ENCODE measurements around the gene UBE2G2.

UBE2G2 gene

DNA sequence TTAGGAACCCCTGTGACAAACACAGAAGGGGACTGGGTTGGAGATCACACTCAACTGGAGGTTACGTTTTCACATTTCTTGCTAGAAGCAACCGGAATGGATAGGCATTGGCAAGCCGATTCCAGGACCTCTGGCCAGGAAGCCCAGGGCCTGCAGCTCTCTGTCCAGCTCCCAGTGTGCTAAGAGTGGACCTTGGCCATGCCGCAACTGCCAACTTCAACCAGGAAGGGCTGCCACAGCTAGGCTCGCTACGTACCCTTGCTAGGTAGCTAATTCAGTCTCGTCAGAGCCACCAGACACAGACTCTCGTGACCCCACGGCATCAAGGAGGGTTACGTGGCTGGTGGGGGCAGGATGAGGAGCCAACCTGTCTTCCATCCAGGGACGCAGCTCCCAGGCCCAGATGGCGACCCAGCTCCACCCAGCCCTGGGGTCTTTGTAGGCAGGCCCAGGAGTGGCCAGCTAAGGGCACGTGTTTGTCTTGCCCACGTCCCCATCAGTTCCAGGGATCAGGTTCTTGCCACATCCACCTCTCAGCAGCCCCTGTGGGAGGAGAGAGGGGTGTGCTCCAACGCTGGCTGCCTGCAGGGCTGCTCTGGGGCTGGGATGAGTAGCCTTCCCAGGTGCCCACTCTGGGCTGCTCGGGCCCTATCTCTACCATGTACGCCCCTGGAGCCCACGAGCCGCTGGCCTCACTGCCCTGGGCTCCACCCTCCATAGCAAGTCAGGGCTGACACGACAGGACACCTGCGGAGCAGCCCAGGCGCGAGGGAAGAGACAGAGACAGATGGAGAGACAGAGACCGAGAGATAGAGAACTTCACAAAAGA, 39.2 kb downstream of the UBE2G2 start:
- FAIRE-seq, result no peak

DNA sequence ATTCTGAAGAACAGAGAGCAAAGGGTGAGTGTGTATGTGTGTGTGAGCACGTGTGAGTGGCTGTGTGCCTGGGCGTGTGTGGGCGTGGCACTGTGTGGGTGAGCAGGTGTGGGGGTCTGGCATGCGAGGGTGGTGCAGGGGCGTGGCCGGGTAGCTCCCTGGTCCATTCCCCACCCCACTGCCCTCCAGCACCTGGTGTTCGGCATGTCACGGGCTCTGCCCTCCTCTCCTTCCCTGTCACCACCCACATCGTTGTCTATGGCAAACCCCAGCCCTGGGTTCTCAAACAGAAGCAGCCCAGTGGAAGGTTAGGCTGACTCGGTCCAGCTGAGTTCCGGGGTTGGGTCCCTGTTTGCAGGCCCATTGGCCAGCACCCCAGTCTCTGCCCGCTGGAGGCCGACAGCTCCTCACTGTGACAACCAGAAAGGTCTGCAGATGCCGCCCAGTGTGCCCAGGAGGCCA, 39.8 kb downstream of the UBE2G2 start:
- FAIRE-seq, result no peak

- FAIRE-seq, result no peak
Observed at GRCh38 chr21:44761011-44761729, 40.5 kb downstream of the UBE2G2 start.

GRCh38 chr21:44760376-44760775, 41.2 kb downstream of the UBE2G2 start:
- no peak for FAIRE-seq

GRCh38 chr21:44759628-44760285, 41.9 kb downstream of the UBE2G2 start:
- FAIRE-seq, result no peak

DNA sequence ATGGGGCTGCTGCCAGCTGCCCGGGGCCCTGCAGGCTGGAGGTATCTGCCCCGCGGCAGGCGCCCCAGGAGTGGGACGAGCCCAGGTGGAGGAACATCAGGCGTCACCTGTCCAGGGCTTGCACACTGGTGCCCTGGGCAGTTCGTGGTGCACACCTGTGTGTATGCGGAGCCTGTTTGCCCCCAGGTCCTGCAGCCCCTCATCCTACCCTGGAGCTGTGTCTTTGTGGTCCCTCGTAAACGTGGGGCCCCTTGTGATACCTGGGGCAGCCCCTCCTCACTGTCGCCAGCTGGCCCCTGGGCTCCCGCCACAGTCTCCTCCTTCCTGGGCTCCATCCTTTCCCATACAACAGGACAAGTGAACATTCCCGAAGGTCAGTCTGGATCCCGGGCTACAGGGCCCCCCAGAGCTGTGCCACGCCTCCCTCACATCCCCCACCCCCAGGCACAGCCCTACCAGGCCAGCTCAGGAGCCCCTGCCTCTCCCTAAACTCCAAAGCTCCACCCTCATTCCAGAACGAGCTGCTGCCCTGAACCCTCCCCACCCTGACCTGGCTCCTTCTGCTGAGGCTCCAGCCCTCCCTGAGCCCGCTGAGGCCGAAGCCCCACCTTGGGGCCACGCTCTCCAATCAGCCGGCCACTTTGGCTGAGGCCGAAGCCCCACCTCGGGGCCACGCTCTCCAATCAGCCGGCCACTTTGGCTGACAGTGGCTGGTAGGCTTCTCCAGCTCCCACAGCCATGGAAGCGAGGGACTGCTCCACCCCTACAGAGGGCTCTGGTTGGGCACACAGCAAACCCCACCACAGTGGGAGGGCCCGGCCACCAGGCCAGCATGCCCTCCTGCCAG, 42.6 kb downstream of the UBE2G2 start:
- no peak for FAIRE-seq

- FAIRE-seq, result no peak
Observed at GRCh38 chr21:44758141-44758561, 43.5 kb downstream of the UBE2G2 start.

- FAIRE-seq, result no peak
Observed at GRCh38 chr21:44757731-44758130, 43.9 kb downstream of the UBE2G2 start.

- no peak for FAIRE-seq
Observed at GRCh38 chr21:44756423-44757185, 45.0 kb downstream of the UBE2G2 start.

DNA sequence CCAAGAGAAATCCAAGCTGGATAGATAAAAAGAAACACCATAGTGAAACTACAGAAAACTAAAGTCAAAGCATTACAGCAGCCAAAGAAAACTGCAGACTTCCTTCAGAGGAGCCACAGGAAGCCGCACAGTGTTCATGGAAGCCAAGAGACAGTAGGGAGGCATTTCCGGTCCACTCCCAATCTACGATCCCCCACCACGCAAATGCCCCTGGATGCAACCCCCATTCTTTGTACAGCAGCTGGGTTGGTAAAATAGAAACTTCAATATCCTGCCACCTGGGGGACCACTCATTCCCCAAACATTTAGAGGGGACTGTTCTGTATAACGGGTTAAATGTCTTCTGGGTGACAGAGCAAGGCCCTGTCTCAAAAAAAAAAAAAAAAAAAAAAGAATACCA, 46.4 kb downstream of the UBE2G2 start:
- FAIRE-seq, result no peak

DNA sequence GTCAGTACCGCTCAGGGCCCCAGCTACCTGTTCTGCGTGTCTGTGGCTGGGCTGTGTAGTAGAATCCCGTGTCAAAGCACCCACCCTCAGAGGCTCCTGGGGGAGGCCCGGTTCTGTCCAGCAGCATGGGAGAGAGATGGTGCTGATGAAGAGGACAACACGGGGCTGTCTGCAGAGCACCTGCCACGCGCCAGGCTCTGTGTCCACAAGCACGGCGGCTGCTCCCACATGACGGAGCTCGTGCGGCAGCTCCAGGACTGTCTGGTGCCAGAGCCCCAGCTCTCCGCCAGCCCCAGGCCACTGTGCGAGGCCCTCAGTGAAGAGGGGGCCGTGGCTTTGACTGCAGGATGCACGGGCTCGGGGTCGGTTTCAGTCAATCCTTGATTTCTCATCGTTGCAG, 48.3 kb downstream of the UBE2G2 start:
- FAIRE-seq, result no peak

DNA sequence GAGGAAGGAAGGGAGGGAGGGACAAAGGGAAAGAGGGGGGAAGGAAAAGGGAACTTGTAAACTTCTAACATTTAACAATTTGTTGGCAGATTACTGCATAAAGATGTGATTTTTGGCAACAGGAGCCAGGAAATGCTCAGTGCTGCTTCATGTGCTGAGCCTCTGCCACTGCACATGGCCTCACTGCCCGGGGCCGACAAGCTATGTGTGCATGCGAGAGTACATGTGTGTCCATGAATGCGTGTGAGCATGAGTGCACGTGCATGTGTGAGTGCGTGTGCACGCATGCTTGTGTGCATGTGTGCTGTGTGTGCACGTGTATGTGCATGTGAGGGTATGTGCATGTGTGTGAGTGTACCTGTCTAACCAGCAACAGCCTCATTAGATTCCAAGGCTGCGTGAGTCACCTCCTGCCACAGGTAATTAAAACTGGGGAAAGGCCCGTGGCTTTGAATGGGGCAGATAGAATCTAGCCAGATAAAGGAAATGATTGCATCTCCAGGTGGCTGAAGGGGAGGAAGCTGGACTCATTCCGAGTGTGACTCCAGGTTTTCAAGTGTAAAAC, 48.9 kb downstream of the UBE2G2 start:
- no peak for FAIRE-seq

DNA sequence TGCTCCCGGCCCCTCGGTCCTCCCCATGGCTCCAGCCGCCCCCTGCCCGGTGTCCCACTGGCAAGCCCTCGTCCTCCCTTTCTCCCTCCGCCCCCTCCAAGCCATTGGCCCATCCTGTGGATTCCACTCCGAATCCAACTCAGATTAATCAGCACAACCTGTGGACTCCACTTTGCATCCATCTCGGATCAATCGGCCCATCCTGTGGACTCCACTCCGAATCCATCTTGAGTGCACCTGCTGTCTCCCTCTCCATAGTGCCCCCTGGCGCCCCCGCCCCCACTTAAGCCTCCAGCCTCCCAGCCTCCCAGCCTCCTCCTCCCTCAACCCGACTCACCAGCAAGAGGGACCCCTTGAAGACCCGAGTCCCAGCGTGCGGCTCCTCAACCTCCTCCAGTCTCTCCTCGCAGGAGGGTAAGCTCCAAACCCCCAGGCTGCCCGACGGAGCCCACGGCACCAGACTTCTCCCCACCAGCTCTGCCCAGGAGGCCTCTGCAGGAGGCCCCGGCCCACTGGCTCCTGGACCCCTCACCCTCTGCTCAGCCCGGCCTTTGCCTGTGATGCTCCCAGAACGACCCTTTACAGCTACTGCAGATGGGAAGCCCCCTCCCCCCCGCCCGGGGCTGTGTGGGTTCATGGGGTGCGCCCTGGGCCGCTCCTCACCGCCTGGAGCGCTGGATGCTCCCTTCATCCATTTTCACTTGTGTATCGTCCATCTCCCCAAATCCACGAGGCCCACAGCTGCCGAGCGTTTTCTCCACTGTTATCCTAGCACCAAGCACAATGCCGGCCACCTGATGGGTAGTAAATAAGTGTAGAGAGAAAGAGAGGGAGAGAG, 49.6 kb downstream of the UBE2G2 start:
- no peak for FAIRE-seq

DNA sequence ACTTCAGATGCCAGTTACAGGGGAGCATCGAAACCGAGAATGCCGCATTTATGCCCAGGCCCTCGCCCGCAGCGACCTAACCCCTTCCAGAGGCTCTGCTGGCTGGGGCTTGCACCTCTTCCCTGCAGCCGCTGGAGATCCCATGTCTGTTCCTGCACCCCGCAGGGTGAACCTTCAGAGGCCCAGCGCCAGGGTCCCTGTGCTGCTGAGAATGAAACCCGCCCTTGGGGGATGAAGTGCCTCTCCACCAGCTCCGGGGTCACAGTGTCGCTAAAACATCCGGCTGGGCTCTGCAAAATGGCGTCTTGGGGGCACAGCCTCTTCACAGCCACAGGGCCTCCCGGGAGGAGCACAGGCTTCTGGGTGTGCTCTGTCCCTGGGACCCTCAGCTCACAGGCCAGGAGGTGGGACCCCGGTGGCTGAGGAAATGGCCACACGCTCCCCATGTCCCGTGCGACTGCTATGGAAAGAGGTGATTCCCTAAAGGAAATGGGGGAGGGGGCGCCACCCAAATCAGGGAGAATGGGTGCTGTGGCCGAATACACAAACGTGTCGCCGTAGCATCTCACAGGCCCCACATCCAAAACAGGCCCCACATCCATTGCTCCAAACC, 50.3 kb downstream of the UBE2G2 start:
- no peak for FAIRE-seq

DNA sequence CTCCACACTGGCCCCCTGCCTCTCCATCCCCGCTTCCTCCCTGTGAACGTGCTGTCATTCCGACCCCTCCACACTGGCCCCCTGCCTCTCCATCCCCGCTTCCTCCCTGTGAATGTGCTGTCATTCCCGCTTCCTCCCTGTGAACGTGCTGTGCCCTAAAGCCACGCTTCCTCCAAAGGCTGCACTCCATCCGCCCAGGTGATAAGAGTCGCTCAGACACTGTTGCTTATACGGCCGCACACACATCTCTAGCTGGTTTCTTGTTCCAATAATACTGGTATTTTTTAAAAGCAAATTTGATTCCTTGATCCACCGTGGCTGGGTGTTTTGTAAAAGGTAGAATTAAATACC, 51.0 kb downstream of the UBE2G2 start:
- no peak for FAIRE-seq

- FAIRE-seq, result no peak
Observed at GRCh38 chr21:44749759-44750674, 51.6 kb downstream of the UBE2G2 start.

DNA sequence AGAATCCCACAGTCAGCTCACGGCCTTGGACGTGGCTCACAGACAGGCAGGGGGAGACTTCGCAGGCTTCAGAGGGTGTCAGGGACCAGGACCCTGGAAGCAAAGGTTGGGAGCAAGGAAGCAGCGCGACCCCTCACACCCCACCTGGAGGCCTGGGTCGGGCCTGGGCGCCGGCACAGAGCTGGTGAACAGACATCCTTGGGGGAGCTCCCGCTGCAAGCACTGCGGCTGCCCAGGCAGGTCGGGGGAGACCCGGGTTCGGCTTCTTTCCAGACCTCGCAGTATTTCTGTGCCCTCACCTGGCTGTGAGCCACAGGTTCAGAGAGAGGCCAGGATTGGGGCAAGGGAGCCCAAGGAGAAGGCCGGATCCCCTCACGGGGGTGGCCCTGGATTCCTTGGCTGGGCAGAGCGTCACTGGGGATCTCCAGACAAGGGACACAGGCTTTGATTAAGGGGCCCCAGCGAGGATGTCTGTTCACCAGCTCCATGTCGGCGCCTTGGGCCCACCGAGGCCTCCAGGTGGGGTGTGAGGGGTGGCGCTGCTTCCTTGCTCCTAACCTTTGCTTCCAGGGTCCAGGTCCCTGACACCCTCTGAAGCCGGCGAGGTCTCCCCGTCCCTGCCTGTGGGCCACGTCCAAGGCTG, 52.4 kb downstream of the UBE2G2 start:
- FAIRE-seq, result no peak

DNA sequence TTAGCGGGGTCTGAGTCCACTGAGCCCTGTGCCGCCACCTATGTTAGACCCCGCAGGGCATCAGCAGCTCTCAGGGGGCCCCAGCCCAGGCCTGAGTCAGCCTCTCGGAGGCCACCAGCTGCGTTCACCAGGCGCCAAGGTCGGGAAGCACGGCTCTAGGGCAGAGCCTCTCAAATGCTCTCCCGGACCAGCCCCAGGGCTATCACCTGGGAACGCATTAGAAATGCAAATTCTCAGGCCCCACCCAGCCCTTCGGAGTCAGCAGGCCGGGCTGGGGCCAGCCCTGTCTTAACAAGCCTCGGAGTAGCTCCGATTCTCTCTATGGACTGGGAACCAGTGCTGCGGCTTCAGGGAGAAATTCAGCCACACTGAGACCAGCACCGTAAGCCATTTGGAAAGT, 53.0 kb downstream of the UBE2G2 start:
- no peak for FAIRE-seq
